Measurements from ENCODE around the gene ATG5.

Gene ATG5

DNA sequence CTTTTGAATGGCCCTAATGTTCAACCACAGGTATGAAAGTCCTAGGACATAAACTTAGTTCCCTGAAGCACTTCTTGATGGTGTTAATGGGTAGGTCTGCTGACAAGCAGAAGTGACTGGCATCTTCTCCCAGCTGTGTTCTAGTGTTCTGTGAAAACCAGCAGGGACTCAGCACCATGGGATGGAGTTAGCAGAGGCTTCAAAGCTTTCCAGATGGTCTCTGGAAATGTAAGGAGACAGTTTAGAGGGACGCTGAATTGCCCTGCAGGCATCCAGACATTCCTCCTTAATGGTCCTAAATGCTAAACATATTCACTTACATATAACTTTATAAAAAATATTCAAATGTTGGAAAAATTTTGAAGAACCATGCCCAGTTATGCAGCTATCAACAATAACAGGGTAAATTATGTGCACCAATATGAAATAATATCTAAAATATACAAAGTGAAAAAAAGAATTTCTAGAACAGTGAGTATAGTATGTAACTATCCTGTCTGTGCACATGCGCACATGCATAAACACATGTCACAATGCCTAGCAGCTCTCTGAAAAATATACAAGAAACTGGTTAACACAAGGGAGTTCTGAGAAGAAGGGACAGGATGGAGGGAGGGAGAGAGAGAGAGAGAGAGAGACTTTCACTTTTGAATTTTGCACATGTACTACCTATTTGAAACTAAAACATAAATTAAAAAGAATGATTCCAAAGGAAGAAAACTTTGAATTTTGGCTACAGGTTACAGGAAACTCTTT is 152.3 kb downstream of the ATG5 start:
- H3K36me3 Mint-ChIP-seq = peaks cover 8% of the 10 kb centered on the region
- H3K9me3 Mint-ChIP-seq (ENCODE audit: low read depth) = no peaks in the 10 kb centered on the region
- peaks cover 2% of the 10 kb centered on the region for H3K27me3 Mint-ChIP-seq
- peaks cover 9% of the 10 kb centered on the region for H3K4me1 Mint-ChIP-seq (ENCODE audit: low read depth)
- H3K4me3 Mint-ChIP-seq = no peak overlapping the region
- H3K27ac Mint-ChIP-seq = no peak overlapping the region

DNA sequence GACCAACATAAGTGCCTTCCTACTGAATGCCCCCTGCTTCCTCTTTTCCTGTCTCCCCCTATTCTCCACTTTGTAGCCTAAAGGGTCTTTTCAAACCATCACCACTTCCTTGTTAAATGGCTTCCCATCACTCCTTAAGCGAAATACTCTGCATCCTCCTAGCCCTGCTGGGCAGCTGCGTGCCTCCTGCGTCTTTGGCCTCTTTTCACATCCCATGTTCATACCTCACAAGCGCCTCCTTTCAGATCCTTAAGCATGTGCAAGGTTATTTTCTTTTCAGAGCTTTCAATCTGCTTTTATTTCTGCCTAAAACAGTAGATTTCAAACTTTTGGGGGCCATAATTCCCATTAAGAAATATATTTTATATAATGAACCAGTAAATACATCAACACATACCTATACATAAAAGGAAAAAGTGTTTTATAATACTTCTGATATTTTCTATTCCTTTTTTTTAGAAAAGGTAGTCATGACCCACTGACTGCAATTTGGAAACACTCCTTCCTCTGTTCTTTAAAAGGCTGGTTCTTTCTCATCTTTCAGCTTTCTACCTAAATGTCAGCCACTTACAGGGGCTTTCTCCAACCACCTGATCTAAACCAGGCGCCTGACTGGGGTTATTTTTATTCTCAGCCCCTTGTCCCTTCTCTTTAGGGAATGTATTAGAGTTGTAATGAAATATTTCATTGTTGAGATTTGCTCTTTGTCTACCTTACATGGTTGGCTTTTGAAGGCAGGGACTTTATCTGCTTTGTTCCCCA is 155.3 kb downstream of the ATG5 start:
- peaks cover 15% of the 10 kb centered on the region for H3K4me1 Mint-ChIP-seq (ENCODE audit: low read depth)

DNA sequence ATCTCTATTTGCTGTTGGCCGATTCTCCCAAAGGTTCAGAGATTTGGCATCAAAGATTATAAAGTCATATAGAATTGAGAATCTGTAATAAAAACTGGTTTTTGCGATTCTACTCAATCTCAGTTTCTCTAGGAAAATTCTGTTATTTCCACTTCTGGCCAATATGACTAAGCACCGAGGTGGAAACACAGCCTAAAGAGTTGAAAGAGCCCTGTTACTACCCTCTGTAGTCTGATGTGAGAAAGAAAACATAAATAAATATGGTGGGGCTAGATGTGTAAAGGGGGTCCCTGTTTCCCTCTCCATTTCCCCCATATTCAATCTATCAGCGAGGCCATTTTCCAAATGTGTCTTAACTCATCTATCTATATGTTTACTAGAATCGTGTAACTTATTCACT is 156.0 kb downstream of the ATG5 start:
- Mint-ChIP-seq H3K4me1 (ENCODE audit: low read depth) (peaks cover 20% of the 10 kb centered on the region), H3K4me3 (no peak overlapping the region), H3K36me3 (peaks cover 6% of the 10 kb centered on the region), H3K9me3 (ENCODE audit: low read depth) (no peaks in the 10 kb centered on the region), H3K27ac (no peak overlapping the region), H3K27me3 (no peaks in the 10 kb centered on the region)

More for the DNA sequence above, 155.3 kb downstream of the ATG5 start:
- no peaks in the 10 kb centered on the region for H3K27me3 Mint-ChIP-seq
- H3K36me3 Mint-ChIP-seq = peaks cover 6% of the 10 kb centered on the region
- no peak overlapping the region for H3K4me3 Mint-ChIP-seq
- H3K9me3 Mint-ChIP-seq (ENCODE audit: low read depth) = no peaks in the 10 kb centered on the region
- no peak overlapping the region for H3K27ac Mint-ChIP-seq

DNA sequence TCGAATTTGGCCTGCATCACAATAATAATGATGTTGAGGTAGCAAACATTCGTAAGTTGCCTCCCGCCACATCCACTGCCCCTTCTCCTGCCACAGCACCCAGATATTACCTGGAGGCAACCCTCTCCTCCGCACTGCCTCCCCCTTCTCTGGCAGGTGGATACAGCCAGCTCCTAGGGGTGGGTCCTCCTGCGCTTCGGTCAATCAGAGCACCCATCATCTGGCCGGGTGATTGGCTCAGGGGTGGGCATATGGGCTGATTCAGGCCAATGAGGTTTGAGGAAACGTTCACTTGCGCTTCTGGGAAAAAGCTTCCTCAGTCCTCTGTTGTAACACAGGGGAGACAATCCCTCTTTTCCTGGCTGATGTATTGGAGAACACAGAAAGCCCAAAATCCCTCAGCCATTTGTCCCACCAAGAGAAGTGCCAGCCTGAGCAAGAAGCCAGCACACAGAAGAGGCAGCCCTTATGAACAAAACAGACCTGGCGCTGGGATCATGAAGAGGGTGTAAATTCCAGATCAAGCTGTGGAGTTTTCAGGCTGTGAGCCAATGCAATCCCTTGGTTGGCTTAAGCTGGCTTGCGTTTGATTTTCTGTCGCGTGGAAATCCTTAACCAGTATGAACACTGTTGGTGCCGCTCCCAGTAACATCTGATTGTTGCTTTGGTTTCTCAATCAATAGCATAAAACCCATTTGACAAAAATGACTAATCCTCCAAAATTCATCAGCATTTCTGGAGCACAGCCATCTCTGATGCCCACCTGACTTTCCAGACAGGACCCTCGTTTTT is 157.3 kb downstream of the ATG5 start:
- H3K27me3 Mint-ChIP-seq = no peaks in the 10 kb centered on the region
- no peak overlapping the region for H3K27ac Mint-ChIP-seq
- H3K4me1 Mint-ChIP-seq (ENCODE audit: low read depth) = peaks cover 26% of the 10 kb centered on the region
- no peaks in the 10 kb centered on the region for H3K9me3 Mint-ChIP-seq (ENCODE audit: low read depth)
- peaks cover 6% of the 10 kb centered on the region for H3K36me3 Mint-ChIP-seq
- no peak overlapping the region for H3K4me3 Mint-ChIP-seq

DNA sequence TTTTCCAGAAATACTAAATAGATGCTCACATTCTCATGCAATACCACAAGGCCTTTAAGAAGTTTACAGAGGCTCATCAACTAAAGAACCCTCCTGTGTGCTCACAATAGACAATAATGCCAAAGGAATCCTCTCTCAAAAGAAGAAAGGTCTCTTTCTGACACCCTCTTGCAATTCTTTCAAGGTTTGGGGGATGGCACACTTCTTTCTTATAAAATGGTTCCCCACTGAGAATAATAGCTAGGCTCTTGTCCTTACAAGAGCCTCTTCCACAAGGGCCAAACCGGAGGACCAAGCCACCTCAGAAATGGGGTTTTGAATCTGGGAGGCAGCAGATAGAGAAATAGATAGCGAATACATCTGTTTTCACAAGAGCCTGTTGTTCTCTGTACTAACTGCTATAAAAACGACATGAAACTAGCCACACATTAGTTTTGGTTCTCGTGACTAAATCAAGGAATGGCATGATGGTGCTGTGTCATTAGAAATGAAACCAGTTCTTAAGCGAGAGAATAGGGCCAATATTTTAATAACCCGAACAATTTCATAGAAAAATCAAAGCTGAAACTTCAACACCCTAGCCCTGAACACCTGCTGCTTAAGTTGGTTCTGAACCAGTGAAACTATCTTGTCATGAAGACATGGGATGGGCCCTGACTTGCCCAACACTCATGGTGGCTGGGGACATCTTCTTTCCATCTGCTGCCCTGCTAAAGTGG is 158.3 kb downstream of the ATG5 start:
- Mint-ChIP-seq H3K27ac (peak overlapping the region; percentile 51), H3K4me3 (no peak overlapping the region), H3K36me3 (peaks cover 6% of the 10 kb centered on the region)

DNA sequence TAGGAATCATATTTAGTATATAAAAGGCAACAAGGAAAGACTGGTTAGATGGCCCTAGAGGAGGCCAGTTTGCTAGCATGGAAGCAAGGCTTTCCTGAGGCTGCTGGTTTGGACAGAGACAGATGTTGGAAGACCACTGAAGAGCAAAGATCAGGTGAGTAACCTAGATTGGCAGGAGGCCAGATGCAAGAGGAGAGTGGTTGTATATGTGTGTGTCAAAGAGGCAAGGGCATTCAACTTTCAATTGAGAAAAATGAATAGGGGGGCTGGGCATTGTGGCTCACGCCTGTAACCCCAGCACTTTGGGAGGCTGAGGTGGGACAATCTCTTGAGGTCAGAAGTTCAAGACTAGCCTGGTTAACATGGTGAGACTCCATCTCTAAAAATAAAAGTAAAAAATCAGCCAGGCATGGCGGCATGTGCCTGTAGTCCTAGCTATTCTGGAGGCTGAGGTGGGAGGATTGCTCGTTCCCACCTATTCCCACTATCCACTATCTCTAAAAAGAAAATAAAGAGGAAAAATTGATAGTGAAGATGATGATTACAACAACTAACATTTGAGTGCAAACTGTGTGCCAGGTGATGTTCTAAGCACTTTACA is 159.6 kb downstream of the ATG5 start:
- no peaks in the 10 kb centered on the region for H3K27me3 Mint-ChIP-seq
- H3K36me3 Mint-ChIP-seq = peaks cover 3% of the 10 kb centered on the region
- no peak overlapping the region for H3K27ac Mint-ChIP-seq
- H3K9me3 Mint-ChIP-seq (ENCODE audit: low read depth) = no peaks in the 10 kb centered on the region
- no peak overlapping the region for H3K4me3 Mint-ChIP-seq
- H3K4me1 Mint-ChIP-seq (ENCODE audit: low read depth) = peaks cover 32% of the 10 kb centered on the region

More for the DNA sequence above, 158.3 kb downstream of the ATG5 start:
- Mint-ChIP-seq H3K27me3 (no peaks in the 10 kb centered on the region), H3K4me1 (ENCODE audit: low read depth) (peaks cover 32% of the 10 kb centered on the region), H3K9me3 (ENCODE audit: low read depth) (no peaks in the 10 kb centered on the region)

DNA sequence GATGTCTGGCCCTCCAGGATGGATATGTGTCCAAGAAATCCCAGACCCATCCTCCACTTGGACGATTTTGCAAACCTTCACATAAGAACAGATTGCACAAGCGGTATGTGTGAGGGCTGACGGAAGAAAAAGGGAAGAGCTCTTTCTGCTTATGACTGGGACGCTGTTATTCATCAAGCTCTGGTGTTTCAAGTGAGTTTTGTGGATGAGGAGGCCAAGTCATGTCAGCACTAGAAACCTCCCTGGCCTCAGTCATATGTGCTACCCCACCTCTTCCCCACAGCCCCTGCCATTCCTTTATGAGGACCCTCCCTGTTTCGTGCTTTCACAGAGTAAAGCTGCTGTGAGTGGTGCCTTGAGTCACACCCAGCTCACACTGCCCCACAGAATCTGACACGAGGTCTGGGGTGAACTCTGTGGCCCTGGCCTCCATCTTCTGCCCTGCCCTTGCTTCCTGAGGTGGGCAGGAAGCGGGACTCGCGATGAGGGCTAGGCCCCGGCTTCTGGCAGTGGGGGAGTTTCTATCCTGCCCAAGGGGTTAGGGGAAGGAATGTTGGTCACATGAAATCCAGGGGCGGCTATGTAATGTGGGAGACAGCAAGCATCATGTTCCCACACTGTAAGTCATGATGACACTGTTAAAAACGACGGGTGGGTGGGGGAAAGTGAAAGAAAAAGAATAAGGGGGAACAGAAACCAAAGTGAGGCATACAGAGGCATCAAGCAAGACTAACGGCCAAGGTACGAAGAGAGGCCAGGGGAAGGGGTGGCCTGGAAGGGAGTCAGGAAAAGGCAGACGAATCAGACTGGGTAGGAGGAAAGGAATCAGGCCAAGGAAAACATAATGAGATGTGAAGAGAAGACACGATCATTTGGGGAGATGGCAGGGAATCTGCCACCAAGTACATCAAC is 161.3 kb downstream of the ATG5 start:
- Mint-ChIP-seq H3K27ac (peak overlapping the region; percentile 93), H3K9me3 (ENCODE audit: low read depth) (no peaks in the 10 kb centered on the region), H3K4me1 (ENCODE audit: low read depth) (peaks cover 32% of the 10 kb centered on the region), H3K27me3 (peaks cover 3% of the 10 kb centered on the region), H3K36me3 (peaks cover 2% of the 10 kb centered on the region), H3K4me3 (peak overlapping the region; percentile 51)

DNA sequence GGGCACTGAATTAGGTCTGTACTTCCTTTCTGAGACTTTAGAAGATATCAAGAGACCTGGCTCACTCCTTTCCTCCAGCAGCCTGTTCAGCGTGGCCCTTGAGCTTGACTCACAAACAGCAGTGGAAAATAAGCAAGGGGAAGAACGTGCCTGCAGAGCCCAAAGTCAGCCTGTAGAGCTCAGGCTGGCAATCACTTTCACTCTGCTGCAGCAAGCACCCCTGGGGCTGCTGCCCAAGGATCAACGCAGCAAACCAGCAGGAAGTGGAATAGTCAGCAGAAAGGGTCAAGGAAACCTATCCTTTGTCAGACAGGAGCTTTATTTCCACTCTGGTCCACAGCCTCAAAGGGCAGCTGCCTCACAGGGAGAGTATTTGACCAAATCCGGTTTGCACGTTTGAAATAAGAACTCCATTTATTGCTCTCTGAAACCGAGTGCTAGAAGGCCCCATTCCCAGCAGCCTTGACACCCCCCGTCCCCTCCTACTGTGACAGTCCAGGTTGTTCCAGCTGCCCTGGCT is 162.1 kb downstream of the ATG5 start:
- Mint-ChIP-seq H3K36me3 (peaks cover 5% of the 10 kb centered on the region), H3K4me1 (ENCODE audit: low read depth) (peaks cover 32% of the 10 kb centered on the region), H3K9me3 (ENCODE audit: low read depth) (no peaks in the 10 kb centered on the region), H3K4me3 (no peak overlapping the region), H3K27ac (peak overlapping the region; percentile 78), H3K27me3 (peaks cover 3% of the 10 kb centered on the region)

DNA sequence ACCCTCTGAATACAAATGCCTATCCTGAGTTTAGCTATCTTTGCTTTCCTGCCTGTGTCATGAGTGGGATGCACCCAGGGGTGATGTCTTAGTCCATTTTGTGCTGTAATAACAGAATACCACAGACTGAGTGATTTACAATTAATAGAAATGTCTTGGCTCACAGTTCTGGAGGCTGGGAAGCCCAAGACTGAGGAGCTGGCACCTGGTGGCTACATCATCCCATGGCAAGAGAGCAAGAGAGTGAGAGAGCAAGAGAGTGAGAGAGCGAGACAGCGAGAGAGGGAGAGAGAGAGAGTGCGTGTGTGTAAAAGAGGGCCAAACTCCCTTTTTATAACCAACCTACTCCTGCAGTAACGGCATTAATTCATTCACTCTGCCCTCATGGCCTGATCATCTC is 162.6 kb downstream of the ATG5 start:
- Mint-ChIP-seq H3K27me3 (peaks cover 4% of the 10 kb centered on the region), H3K9me3 (ENCODE audit: low read depth) (no peaks in the 10 kb centered on the region), H3K4me1 (ENCODE audit: low read depth) (peaks cover 32% of the 10 kb centered on the region), H3K4me3 (no peak overlapping the region), H3K27ac (peak overlapping the region; percentile 78), H3K36me3 (peaks cover 6% of the 10 kb centered on the region)

DNA sequence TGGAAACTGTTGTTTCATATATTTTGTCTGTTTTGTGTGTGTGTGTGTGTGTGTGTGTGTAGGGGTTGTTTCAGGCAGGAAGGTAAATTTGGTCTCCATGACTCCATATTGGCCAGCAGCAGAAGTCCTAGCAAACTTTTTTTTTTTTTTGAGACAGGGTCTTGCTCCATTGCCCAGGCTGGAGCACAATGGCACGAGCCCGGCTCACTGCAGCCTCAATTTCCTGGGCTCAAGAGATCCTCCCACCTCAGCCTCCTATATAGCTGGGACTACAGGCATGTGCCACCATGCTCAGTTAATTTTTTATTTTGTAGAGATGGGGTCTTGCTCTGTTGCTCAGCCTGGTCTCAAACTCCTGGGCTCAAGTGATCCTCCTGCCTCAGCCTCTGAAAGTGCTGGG is 163.7 kb downstream of the ATG5 start:
- no peaks in the 10 kb centered on the region for H3K9me3 Mint-ChIP-seq (ENCODE audit: low read depth)
- H3K27me3 Mint-ChIP-seq = peaks cover 8% of the 10 kb centered on the region
- H3K4me3 Mint-ChIP-seq = no peak overlapping the region
- peaks cover 29% of the 10 kb centered on the region for H3K4me1 Mint-ChIP-seq (ENCODE audit: low read depth)
- H3K36me3 Mint-ChIP-seq = peaks cover 9% of the 10 kb centered on the region
- H3K27ac Mint-ChIP-seq = no peak overlapping the region

DNA sequence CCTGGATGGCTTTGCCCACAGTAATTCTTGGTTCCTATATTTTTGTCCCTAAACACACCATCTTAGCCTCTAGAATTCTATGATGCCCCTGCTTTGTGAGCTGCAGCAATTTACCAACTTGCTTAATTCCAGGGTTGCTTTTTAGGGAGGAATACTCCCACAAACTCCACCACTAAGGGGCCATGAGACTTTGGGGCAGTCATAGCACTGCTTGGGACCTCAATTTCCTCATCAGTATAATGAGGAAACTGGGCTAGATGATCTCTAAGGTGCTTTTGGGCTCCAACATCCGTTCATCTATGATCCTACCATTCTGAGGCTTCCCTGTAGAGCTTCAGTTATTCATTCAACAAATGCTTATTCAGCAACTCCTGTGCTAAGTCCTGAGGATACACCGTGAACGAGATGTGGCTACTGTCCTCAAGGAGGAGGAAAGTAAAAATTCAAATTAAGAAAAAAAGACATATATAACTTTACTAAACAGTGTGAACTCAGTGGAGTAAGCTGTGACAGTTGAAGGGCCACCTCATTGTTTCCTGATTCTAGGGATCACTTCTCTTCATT is 164.2 kb downstream of the ATG5 start:
- no peaks in the 10 kb centered on the region for H3K9me3 Mint-ChIP-seq (ENCODE audit: low read depth)
- peaks cover 26% of the 10 kb centered on the region for H3K4me1 Mint-ChIP-seq (ENCODE audit: low read depth)
- peaks cover 8% of the 10 kb centered on the region for H3K27me3 Mint-ChIP-seq
- peaks cover 9% of the 10 kb centered on the region for H3K36me3 Mint-ChIP-seq
- no peak overlapping the region for H3K4me3 Mint-ChIP-seq
- H3K27ac Mint-ChIP-seq = no peak overlapping the region

DNA sequence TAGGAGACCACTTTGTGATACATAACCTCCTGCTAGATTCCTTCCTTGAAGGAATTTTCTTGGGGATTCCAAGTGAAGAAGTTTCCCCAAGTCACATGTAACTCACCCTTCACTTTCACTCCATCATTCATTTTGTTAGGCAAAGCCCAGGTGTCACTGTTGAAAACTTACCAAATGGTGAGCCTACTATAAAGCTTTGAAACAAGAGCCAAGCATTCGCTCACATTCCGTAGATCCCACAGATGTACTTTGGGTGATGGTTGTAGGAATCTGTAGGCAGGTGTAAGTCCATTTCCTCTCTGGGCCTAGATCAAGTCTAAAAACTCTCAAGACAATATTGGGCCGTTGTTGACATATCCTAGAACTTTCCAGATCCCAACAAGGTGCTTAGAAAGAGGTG is 165.4 kb downstream of the ATG5 start:
- Mint-ChIP-seq H3K4me1 (ENCODE audit: low read depth) (peaks cover 24% of the 10 kb centered on the region), H3K4me3 (no peak overlapping the region), H3K27ac (no peak overlapping the region), H3K36me3 (peaks cover 9% of the 10 kb centered on the region), H3K9me3 (ENCODE audit: low read depth) (no peaks in the 10 kb centered on the region), H3K27me3 (peaks cover 8% of the 10 kb centered on the region)

DNA sequence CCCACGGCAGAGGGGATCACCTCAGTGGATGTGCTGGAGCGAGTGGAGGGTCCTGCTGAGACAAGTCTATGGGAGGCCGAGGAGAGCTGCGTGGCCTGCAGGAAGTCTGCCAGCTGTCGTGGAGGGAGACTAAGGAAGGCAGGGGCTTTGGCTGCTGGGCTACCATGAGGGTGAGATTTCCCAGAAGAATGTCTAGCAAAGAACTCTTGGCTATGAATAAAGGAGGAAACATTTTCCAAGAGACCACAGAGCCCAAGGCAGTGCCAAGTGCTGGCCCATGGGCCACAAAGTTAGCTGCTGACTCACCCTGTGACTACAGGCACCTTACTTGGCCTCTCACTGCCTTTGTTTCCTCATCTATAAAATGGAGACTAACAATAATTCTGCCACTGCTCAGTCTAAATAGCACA is 166.0 kb downstream of the ATG5 start:
- Mint-ChIP-seq H3K9me3 (ENCODE audit: low read depth) (no peaks in the 10 kb centered on the region), H3K4me1 (ENCODE audit: low read depth) (peaks cover 19% of the 10 kb centered on the region), H3K27me3 (peaks cover 8% of the 10 kb centered on the region), H3K4me3 (no peak overlapping the region), H3K36me3 (peaks cover 9% of the 10 kb centered on the region), H3K27ac (no peak overlapping the region)

Measured in activated naive CD8-positive, alpha-beta T cell (primary cell).